ENCODE data around the gene RAD51B. TPM values are rescaled to one million over a fixed set of nuclear protein-coding genes. Genes with fewer than 3 reads are reported as not detected.

The RAD51B gene
- total RNA-seq, 1 experiment from 2014 or later = 16.7 TPM

GRCh38 chr14:68349900-68350629 lies 530.5 kb downstream of the RAD51B start:
- Histone ChIP-seq H3K14ac (ENCODE audit: insufficient read depth, low read length) (no peak overlapping the region), H3K56ac (ENCODE audit: insufficient read length, low read depth, low read length) (no peak overlapping the region), H3T11ph (ENCODE audit: low read length) (no peak overlapping the region), H3K79me1 (ENCODE audit: insufficient read depth, low read depth, low read length, poor library complexity, severe bottlenecking) (no peaks in the 10 kb centered on the region), H3K9ac (ENCODE audit: extremely low read depth, insufficient read length, low read length) (no peak overlapping the region), H2AK5ac (ENCODE audit: insufficient read length, low read length) (no peak overlapping the region), H4K5ac (ENCODE audit: insufficient read length, low read depth, low read length) (no peak overlapping the region), H3K23ac (ENCODE audit: insufficient read length, low read depth, low read length) (no peak overlapping the region), H3K27ac (ENCODE audit: insufficient read length, low read depth, low read length) (no peak overlapping the region), H3K4me1 (ENCODE audit: insufficient read depth, low read length) (peaks cover 1% of the 10 kb centered on the region; the same call in 1 of the 2 replicates), H2BK12ac (ENCODE audit: insufficient read length, low read depth, low read length) (no peak overlapping the region), H4K20me1 (ENCODE audit: control insufficient read depth, insufficient read depth, insufficient read length) (no peaks in the 10 kb centered on the region), H3K9me3 (ENCODE audit: control insufficient read depth, low read depth, low read length) (no peaks in the 10 kb centered on the region), H2AFZ (ENCODE audit: low read length) (no peak overlapping the region), H3K23me2 (ENCODE audit: insufficient read length, low read depth, low read length, poor library complexity, severe bottlenecking) (no peaks in the 10 kb centered on the region), H2BK15ac (ENCODE audit: low read depth, low read length) (no peak overlapping the region), H4K91ac (ENCODE audit: insufficient read length, low read depth, low read length) (no peak overlapping the region), H4K8ac (replicated peaks; ENCODE audit: insufficient read length, low read depth, low read length) (no peak overlapping the region), H3K79me2 (ENCODE audit: insufficient read depth, low read length) (0 out of 2 replicates have a peak, but pooled peaks cover 1% of the 10 kb centered on the region), H3K18ac (ENCODE audit: insufficient read length, low read depth, low read length) (no peak overlapping the region), H2BK5ac (ENCODE audit: insufficient read length, low read length) (no peak overlapping the region), H2BK120ac (ENCODE audit: low read depth, low read length, poor library complexity, severe bottlenecking) (no peak overlapping the region), H3K4ac (ENCODE audit: low read depth, low read length) (no peak overlapping the region), H3K27me3 (ENCODE audit: insufficient read depth, low read length) (no peaks in the 10 kb centered on the region), H2BK20ac (ENCODE audit: low read depth, low read length, poor library complexity, severe bottlenecking) (no peak overlapping the region), H3K4me2 (ENCODE audit: insufficient read depth, insufficient read length, low read length) (no peak overlapping the region)
- Mint-ChIP-seq H3K27me3 (ENCODE audit: low read depth) (no peaks in the 10 kb centered on the region), H3K9me3 (peaks cover 0 to 6% of the 10 kb centered on the region in 2 experiments; a peak in 3 of 5 replicates), H3K4me1 (peaks cover 6 to 11% of the 10 kb centered on the region in 2 experiments; a peak in 3 of 4 replicates), H3K27ac (no peak overlapping the region), H3K36me3 (ENCODE audit: insufficient read depth in 1 of 3, low read depth in 3 of 3) (peaks cover 3 to 8% (median 7%) of the 10 kb centered on the region in 3 experiments), H3K4me3 (no peak overlapping the region)
- DNase-seq = no peak
- no peak for TF ChIP-seq CTCF (conservative IDR thresholded peaks at IDR 0.05)
- no CpG with 5 or more reads among the region's 8 CpGs for WGBS (ENCODE audit: extremely low coverage, insufficient read length, low lambda C conversion rate)
